ENCODE data around the gene RPAP3. TPM values are rescaled to one million over a fixed set of nuclear protein-coding genes. Genes with fewer than 3 reads are reported as not detected.

RPAP3 gene
- total RNA-seq, 1 experiment from 2014 or later: 48.9 TPM

DNA sequence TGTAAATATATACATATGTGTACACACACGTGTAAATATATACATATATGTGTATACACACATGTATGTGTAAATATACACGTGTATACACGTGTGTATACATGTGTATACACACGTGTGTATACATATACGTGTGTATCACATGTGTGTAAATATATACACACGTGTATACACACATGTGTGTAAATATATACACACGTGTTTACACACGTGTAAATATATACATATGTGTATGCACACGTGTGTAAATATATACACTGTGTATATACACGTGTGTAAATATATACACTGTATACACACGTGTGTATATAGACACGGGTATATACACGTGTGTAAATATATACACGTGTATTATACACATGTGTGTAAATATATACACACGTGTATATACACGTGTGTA lies 71.7 kb downstream of the RPAP3 start:
- TF ChIP-seq CTCF (conservative IDR thresholded peaks at IDR 0.05): no peak
- no peak overlapping the region for H3K27ac ChIP-seq (ENCODE audit: insufficient read length, low read depth, low read length)

More for the DNA sequence above, 71.7 kb downstream of the RPAP3 start:
- Mint-ChIP-seq H3K36me3 (ENCODE audit: insufficient read depth in 1 of 3, low read depth in 3 of 3) (peaks cover 41 to 45% (median 45%) of the 10 kb centered on the region in 3 experiments), H3K4me3 (no peak overlapping the region), H3K9me3 (peaks cover 29 to 51% of the 10 kb centered on the region in 2 experiments), H3K4me1 (peaks cover 11 to 12% of the 10 kb centered on the region in 2 experiments), H3K27ac (no peak overlapping the region), H3K27me3 (ENCODE audit: low read depth) (no peaks in the 10 kb centered on the region)
- no CpG with 5 or more reads among the region's 16 CpGs for WGBS (ENCODE audit: extremely low coverage, insufficient read length, low lambda C conversion rate)
- Histone ChIP-seq H4K5ac (ENCODE audit: insufficient read length, low read depth, low read length) (no peak overlapping the region), H3K9me3 (ENCODE audit: control insufficient read depth, low read depth, low read length) (no peaks in the 10 kb centered on the region), H4K20me1 (ENCODE audit: control insufficient read depth, insufficient read depth, insufficient read length) (no peaks in the 10 kb centered on the region), H2AFZ (ENCODE audit: low read length) (no peak overlapping the region), H3K4me2 (ENCODE audit: insufficient read depth, insufficient read length, low read length) (no peak overlapping the region), H2AK5ac (ENCODE audit: insufficient read length, low read length) (no peak overlapping the region), H3K18ac (ENCODE audit: insufficient read length, low read depth, low read length) (no peak overlapping the region), H3K4me1 (ENCODE audit: insufficient read depth, low read length) (no peaks in the 10 kb centered on the region; the same call in 1 of the 2 replicates), H3K79me2 (ENCODE audit: insufficient read depth, low read length) (no peaks in the 10 kb centered on the region), H4K8ac (replicated peaks; ENCODE audit: insufficient read length, low read depth, low read length) (no peak overlapping the region), H3T11ph (ENCODE audit: low read length) (no peak overlapping the region), H2BK20ac (ENCODE audit: low read depth, low read length, poor library complexity, severe bottlenecking) (no peak overlapping the region), H3K56ac (ENCODE audit: insufficient read length, low read depth, low read length) (no peak overlapping the region), H3K27me3 (ENCODE audit: insufficient read depth, low read length) (no peaks in the 10 kb centered on the region), H2BK12ac (ENCODE audit: insufficient read length, low read depth, low read length) (no peak overlapping the region), H2BK5ac (ENCODE audit: insufficient read length, low read length) (no peak overlapping the region), H3K79me1 (ENCODE audit: insufficient read depth, low read depth, low read length, poor library complexity, severe bottlenecking) (no peaks in the 10 kb centered on the region), H3K9ac (ENCODE audit: extremely low read depth, insufficient read length, low read length) (no peak overlapping the region), H3K23ac (ENCODE audit: insufficient read length, low read depth, low read length) (no peak overlapping the region), H3K4ac (ENCODE audit: low read depth, low read length) (no peak overlapping the region), H4K91ac (ENCODE audit: insufficient read length, low read depth, low read length) (no peak overlapping the region), H3K14ac (ENCODE audit: insufficient read depth, low read length) (no peak overlapping the region), H3K23me2 (ENCODE audit: insufficient read length, low read depth, low read length, poor library complexity, severe bottlenecking) (no peaks in the 10 kb centered on the region), H2BK15ac (ENCODE audit: low read depth, low read length) (no peak overlapping the region), H2BK120ac (ENCODE audit: low read depth, low read length, poor library complexity, severe bottlenecking) (no peak overlapping the region)
- no peak for DNase-seq

All from H9 (cell line).